ENCODE data around the gene HTR6. TPM values are rescaled to one million over a fixed set of nuclear protein-coding genes. Genes with fewer than 3 reads are reported as not detected.

Gene HTR6
- total RNA-seq, 1 donor from 2014 or later, result not detected

DNA sequence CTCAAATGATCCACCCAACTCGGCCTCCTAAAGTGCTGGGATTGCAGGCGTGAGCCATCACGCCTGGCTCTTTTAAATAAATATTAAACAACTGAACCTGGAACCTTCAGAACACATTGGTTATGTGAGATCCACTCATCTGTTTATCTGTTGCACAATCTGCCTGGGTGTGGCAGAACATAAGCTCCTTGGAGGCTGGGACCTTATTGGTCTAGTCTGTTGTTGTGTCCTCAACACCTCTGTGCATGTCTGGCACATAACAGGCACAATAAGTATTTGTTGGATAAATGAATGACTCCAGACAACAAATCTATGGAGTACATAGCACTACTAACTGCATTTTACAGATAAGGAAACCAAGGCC lies 24.7 kb upstream of the HTR6 start:
- no peaks in the 10 kb centered on the region for H3K9me3 Mint-ChIP-seq
- H3K4me1 Mint-ChIP-seq (ENCODE audit: unreplicated experiment), result peaks cover 20% of the 10 kb centered on the region
- no peaks in the 10 kb centered on the region for H3K36me3 Mint-ChIP-seq
- H3K27ac Mint-ChIP-seq, result peak overlapping the region; percentile 31
- TF ChIP-seq, protein P1, sequence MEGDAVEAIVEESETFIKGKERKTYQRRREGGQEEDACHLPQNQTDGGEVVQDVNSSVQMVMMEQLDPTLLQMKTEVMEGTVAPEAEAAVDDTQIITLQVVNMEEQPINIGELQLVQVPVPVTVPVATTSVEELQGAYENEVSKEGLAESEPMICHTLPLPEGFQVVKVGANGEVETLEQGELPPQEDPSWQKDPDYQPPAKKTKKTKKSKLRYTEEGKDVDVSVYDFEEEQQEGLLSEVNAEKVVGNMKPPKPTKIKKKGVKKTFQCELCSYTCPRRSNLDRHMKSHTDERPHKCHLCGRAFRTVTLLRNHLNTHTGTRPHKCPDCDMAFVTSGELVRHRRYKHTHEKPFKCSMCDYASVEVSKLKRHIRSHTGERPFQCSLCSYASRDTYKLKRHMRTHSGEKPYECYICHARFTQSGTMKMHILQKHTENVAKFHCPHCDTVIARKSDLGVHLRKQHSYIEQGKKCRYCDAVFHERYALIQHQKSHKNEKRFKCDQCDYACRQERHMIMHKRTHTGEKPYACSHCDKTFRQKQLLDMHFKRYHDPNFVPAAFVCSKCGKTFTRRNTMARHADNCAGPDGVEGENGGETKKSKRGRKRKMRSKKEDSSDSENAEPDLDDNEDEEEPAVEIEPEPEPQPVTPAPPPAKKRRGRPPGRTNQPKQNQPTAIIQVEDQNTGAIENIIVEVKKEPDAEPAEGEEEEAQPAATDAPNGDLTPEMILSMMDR (conservative IDR thresholded peaks at IDR 0.05), result no peak
- DNase-seq (ENCODE audit: extremely low spot score, unreplicated experiment), result no peak
- no peak overlapping the region for H3K4me3 Mint-ChIP-seq
- H3K27me3 Mint-ChIP-seq, result peaks cover 37% of the 10 kb centered on the region

DNA sequence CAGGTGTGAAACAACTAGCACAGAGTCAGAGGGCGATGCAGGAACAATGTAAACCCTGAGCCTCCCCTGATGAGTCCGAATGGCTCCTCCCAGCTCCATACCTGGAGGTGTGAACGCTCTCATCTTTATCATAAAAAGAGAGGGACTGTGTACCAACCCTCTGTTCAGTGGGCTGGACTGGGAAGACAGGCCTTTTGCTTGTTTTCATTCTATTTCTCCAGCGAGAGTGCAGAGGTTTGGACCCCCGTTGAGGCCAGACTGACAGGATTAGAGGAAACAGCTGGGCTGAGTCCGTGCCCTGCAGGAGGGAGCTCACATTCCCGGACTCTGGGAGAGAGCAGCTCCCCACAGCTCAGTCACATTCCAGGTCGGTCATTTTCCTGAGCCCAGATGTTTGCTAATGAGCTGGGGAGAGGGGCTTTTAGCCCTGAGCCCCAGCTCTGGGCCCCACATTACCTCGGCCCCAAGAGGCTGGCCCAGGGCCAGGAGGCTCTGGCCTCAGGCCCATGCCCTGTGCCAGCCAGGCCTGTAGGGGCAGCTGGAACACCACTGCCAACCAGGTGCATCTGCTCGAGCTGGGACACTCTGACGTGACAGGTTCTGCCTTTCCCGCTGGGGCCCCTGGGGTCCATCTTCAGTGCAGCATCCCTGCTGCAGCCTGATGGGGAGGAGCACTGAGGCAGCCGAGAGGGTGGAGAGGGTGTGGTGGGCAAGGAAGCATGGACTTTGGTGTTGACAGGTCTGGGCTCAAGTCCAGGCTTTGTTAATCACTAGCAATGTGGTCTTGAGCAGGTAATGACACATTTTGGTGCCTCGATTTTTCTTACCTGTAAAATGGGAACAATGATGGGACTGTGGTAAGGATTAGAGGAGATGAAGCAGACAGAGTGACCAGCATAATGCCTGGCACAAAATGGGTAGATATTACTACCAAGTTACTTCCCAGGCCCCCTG lies 24.0 kb upstream of the HTR6 start:
- peak overlapping the region; percentile 31 for H3K27ac Mint-ChIP-seq

DNA sequence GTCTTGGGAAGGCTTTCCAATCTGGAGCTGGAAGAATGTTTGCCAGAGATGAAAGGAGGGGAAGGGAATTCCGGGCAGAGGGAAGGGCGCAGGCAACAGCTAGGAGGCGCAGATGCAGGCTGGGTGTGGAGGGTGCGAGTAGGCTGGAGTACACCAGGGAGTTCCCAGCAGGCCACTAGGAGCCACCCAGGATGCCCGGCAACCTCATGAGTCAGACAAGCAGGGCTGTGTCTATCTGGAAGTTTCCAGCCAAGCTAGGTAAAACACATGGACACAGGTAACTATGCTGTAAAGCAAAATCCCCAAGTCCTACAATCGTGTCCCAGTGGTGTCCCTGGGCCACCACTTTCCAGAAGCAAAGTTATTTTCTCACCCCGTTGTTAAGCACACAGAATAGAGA lies 21.6 kb upstream of the HTR6 start:
- TF ChIP-seq, protein P1 (conservative IDR thresholded peaks at IDR 0.05), result no peak
- DNase-seq (ENCODE audit: extremely low spot score, unreplicated experiment), result no peak
- Mint-ChIP-seq H3K4me1 (ENCODE audit: unreplicated experiment) (peaks cover 35% of the 10 kb centered on the region), H3K27ac (peak overlapping the region; percentile 84), H3K4me3 (peak overlapping the region; percentile 85), H3K9me3 (no peaks in the 10 kb centered on the region), H3K36me3 (no peaks in the 10 kb centered on the region), H3K27me3 (peaks cover 46% of the 10 kb centered on the region)

More for the DNA sequence above, 24.0 kb upstream of the HTR6 start:
- H3K4me1 Mint-ChIP-seq (ENCODE audit: unreplicated experiment), result peaks cover 21% of the 10 kb centered on the region
- peaks cover 38% of the 10 kb centered on the region for H3K27me3 Mint-ChIP-seq
- peak overlapping the region; percentile 17 for H3K4me3 Mint-ChIP-seq
- no peaks in the 10 kb centered on the region for H3K9me3 Mint-ChIP-seq
- H3K36me3 Mint-ChIP-seq, result no peaks in the 10 kb centered on the region
- DNase-seq (ENCODE audit: extremely low spot score, unreplicated experiment), result no peak
- TF ChIP-seq, protein P1 (conservative IDR thresholded peaks at IDR 0.05), result no peak

DNA sequence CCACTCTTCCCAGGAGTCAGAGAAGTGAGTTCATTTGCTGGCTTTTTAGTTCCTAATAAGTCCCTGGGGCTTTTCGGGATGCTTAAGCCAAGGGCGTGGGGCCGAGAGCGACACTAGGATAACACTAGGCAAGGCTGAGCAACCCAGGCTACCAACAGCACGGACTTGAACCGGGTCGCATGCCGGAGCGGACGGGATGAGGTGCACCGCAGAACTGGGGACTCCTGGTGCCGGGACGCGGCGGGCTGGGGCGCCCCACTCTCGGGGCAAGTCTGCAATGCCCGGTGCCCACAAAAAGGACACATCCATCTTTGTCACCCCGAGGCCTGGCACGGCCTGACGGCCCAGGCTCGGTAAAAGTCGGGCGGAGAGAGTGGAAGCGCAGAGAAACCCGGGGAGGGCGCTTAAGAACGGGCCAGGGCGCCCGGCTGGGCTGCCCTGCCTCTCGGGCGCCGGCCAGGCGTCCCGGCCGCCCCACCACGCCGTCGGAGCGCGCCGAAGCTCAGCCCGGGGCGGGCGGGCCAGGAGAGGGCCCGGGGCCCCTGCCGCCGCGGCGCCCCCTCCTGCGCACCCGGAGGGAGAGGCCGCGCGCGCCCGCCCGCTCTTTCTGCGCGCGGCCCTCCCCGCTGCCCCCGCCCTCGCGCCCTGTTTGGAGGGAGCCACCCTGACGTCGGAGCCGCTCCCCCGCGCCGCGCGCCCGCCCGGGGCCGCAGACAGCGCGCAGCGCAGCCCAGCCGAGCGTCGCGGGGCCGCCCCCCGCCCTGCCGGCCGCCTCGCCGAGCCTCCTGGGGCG lies 20.9 kb upstream of the HTR6 start, which contains the start of gene NBL1:
Gene NBL1, plus strand, starts transcription at position 710 of the 793 bp plus-strand sequence. CDS start 10,720 bp downstream, outside the sequence.
- Mint-ChIP-seq H3K36me3 (no peaks in the 10 kb centered on the region), H3K4me3 (peak within 1 kb of the TSS; percentile 96), H3K4me1 (ENCODE audit: unreplicated experiment) (peaks cover 35% of the 10 kb centered on the region), H3K27ac (peak within 1 kb of the TSS; percentile 84), H3K9me3 (no peaks in the 10 kb centered on the region), H3K27me3 (peaks cover 46% of the 10 kb centered on the region)
- DNase-seq (ENCODE audit: extremely low spot score, unreplicated experiment), result no peak
- TF ChIP-seq, protein P1 (conservative IDR thresholded peaks at IDR 0.05), result no peak

DNA sequence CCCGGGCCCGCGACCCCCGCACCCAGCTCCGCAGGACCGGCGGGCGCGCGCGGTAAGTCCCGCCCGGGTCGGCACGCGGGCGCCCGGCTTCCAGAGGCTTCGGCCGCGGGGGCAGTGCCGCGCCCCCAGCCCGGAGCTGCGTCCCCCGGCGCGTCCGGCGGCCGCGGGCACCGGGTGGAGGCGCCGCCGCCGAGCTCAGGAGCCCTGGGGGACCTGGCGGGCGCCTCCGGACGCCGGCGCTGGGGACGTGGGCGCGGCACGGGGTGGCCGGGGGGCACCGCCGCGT lies 20.3 kb upstream of the HTR6 start:
- Mint-ChIP-seq H3K9me3 (no peaks in the 10 kb centered on the region), H3K4me3 (no peak overlapping the region), H3K36me3 (no peaks in the 10 kb centered on the region), H3K27ac (no peak overlapping the region), H3K27me3 (peaks cover 46% of the 10 kb centered on the region), H3K4me1 (ENCODE audit: unreplicated experiment) (peaks cover 32% of the 10 kb centered on the region)
- TF ChIP-seq, protein P1 (conservative IDR thresholded peaks at IDR 0.05), result no peak
- no peak for DNase-seq (ENCODE audit: extremely low spot score, unreplicated experiment)

Measured in type B pancreatic cell (in vitro differentiated cells).